ENCODE results near the gene NVL. TPM values are rescaled to one million over a fixed set of nuclear protein-coding genes. Genes with fewer than 3 reads are reported as not detected.
A peak's percentile ranks its signal among the peaks of the same experiment; 100 is the strongest.

NVL gene
- total and polyA plus RNA-seq, 3 experiments from 2014 or later: 23.0 to 46.5 (median 41.6) TPM

DNA sequence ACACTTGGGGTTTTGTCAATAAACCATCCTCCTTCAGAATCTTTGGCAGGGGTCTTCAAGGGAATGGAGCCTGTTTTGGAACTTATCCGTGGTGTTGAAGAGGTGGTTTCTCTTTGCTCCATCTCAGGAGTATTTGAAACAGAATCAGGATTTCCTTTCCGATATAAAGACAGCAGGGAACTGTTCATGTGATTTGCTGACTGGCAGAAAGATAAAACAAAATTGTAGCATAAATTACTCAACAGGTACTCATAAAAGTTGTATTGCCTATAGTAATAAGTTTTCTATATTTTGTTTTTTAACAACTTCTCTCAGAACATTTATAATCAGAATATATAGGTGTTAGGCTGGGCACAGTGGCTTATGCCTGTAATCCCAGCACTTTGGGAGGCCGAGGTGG lies 21.9 kb downstream of the NVL start:
- H3K4me3 ChIP-seq (ENCODE audit: low read length): no peak overlapping the region
- H3K27ac ChIP-seq (ENCODE audit: low read depth, low read length): no peak overlapping the region
- H3K36me3 ChIP-seq (ENCODE audit: insufficient read depth, low read length): peaks cover 24% of the 10 kb centered on the region
- Mint-ChIP-seq H3K4me1 (no peaks in the 10 kb centered on the region), H3K36me3 (peaks cover 13 to 70% (median 25%) of the 10 kb centered on the region in 3 donors), H3K9me3 (no peaks in the 10 kb centered on the region), H3K27ac (peak overlapping the region in 1 of 8 donors; percentile 57), H3K4me3 (no peak overlapping the region), H3K27me3 (no peaks in the 10 kb centered on the region)
- no peak for DNase-seq
- ChIA-PET CTCF (no interaction called here), POLR2A (interaction anchor here (0.6 kb wide), 1 partner anchor 27 kb away, joined by 3 read pairs; no protein-coding TSS in a partner anchor)
- H3K27me3 ChIP-seq (ENCODE audit: insufficient read depth, low read length, poor library complexity, severe bottlenecking): no peaks in the 10 kb centered on the region
- H3K9me3 ChIP-seq (ENCODE audit: low read length): no peaks in the 10 kb centered on the region
- H3K4me1 ChIP-seq (ENCODE audit: insufficient read depth, low read length): no peaks in the 10 kb centered on the region

DNA sequence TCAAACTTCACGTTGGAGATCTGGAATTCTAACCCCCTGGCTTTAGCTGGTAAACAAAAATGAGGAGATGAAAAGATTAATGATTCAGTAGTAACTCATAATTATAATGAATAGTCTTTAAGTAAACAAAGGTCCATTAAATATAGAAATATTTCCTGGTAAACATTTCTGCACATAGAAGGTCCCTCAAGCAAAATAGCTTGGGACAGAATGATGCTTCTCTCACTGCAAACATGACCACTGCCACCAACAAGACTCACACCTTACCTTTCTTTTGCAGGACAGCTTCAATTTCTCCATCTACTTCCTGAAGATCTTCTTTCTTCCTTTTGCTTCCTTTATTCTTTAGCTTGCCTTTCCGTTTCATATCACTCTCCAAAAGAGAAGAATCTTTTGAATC lies 25.2 kb downstream of the NVL start:
- CTCF ChIA-PET: interaction anchor here (0.8 kb wide), 1 partner anchor 29 kb away, joined by 3 read pairs; no protein-coding TSS in a partner anchor
- no peak for DNase-seq
- H3K4me1 ChIP-seq (ENCODE audit: insufficient read depth, low read length): no peaks in the 10 kb centered on the region
- H3K27ac ChIP-seq (ENCODE audit: low read depth, low read length): no peak overlapping the region
- H3K9me3 Mint-ChIP-seq: no peaks in the 10 kb centered on the region
- POLR2A ChIA-PET: no interaction called here
- no peaks in the 10 kb centered on the region for H3K27me3 ChIP-seq (ENCODE audit: insufficient read depth, low read length, poor library complexity, severe bottlenecking)
- peak overlapping the region in 1 of 8 donors; percentile 17 for H3K27ac Mint-ChIP-seq
- H3K4me1 Mint-ChIP-seq: no peaks in the 10 kb centered on the region
- H3K36me3 Mint-ChIP-seq: peaks cover 13 to 78% (median 29%) of the 10 kb centered on the region in 3 donors
- no peaks in the 10 kb centered on the region for H3K9me3 ChIP-seq (ENCODE audit: low read length)
- no peak overlapping the region for H3K4me3 ChIP-seq (ENCODE audit: low read length)
- H3K4me3 Mint-ChIP-seq: no peak overlapping the region
- peaks cover 33% of the 10 kb centered on the region for H3K36me3 ChIP-seq (ENCODE audit: insufficient read depth, low read length)
- no peaks in the 10 kb centered on the region for H3K27me3 Mint-ChIP-seq

DNA sequence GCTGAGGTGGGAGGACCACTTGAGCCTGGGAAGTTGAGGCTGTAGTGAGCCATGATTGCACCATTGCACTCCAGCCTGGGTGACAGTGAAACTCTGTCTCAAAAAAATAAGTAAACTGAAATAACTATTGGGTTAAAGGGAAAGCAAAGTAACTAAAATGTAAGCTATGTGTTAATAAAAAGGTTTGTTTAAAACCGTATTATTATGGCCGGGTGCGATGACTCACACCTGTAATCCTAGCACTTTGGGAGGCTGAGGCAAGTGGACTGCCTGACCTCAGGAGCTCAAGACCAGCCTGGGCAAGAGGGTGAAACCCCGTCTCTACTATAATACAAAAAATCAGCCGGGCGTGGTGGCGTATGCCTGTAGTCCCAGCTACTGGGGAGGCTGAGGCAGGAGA lies 27.0 kb downstream of the NVL start:
- H3K4me3 ChIP-seq (ENCODE audit: low read length): no peak overlapping the region
- H3K36me3 Mint-ChIP-seq: peaks cover 11 to 87% (median 40%) of the 10 kb centered on the region in 3 donors

DNA sequence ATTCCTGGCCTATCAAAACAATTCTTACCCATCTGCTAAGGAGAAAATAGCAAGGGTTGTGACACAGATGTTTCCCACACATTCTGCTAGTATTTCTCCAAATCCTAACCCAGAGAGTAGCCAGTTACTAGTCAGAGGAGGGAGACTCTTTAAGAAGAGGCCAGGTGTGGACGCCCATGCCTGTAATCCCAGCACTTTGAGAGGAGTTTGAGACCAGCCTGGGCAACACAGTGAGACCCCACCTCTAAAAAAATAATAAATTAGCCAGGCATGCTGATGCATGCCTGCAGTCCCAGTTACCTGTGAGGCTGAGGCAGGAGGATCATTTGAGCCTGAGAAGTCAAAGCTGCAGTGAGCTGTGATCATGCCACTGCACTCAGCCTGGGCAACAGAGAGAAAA lies 28.6 kb downstream of the NVL start:
- peaks cover 6 to 88% (median 43%) of the 10 kb centered on the region in 3 donors for H3K36me3 Mint-ChIP-seq
- no peak for DNase-seq
- H3K4me3 Mint-ChIP-seq: no peak overlapping the region
- Histone ChIP-seq H3K27me3 (ENCODE audit: insufficient read depth, low read length, poor library complexity, severe bottlenecking) (no peaks in the 10 kb centered on the region), H3K27ac (ENCODE audit: low read depth, low read length) (no peak overlapping the region), H3K9me3 (ENCODE audit: low read length) (no peaks in the 10 kb centered on the region), H3K36me3 (ENCODE audit: insufficient read depth, low read length) (peaks cover 32% of the 10 kb centered on the region), H3K4me1 (ENCODE audit: insufficient read depth, low read length) (no peaks in the 10 kb centered on the region), H3K4me3 (ENCODE audit: low read length) (no peak overlapping the region)
- H3K27ac Mint-ChIP-seq: no peak overlapping the region
- CTCF ChIA-PET: no interaction called here
- H3K4me1 Mint-ChIP-seq: no peaks in the 10 kb centered on the region
- POLR2A ChIA-PET: no interaction called here
- H3K27me3 Mint-ChIP-seq: no peaks in the 10 kb centered on the region
- no peaks in the 10 kb centered on the region for H3K9me3 Mint-ChIP-seq

More for the DNA sequence above, 27.0 kb downstream of the NVL start:
- Histone ChIP-seq H3K9me3 (ENCODE audit: low read length) (no peaks in the 10 kb centered on the region), H3K36me3 (ENCODE audit: insufficient read depth, low read length) (peaks cover 38% of the 10 kb centered on the region), H3K4me1 (ENCODE audit: insufficient read depth, low read length) (no peaks in the 10 kb centered on the region), H3K27ac (ENCODE audit: low read depth, low read length) (no peak overlapping the region), H3K27me3 (ENCODE audit: insufficient read depth, low read length, poor library complexity, severe bottlenecking) (no peaks in the 10 kb centered on the region)
- peak overlapping the region in 2 of 8 donors; percentile 10 to 65 for H3K27ac Mint-ChIP-seq
- POLR2A ChIA-PET: no interaction called here
- H3K4me1 Mint-ChIP-seq: no peaks in the 10 kb centered on the region
- H3K4me3 Mint-ChIP-seq: no peak overlapping the region
- no peaks in the 10 kb centered on the region for H3K9me3 Mint-ChIP-seq
- DNase-seq: no peak
- H3K27me3 Mint-ChIP-seq: no peaks in the 10 kb centered on the region
- CTCF ChIA-PET: interaction anchor here (1.5 kb wide), 1 partner anchor 186 kb away, joined by 4 read pairs; no protein-coding TSS in a partner anchor

DNA sequence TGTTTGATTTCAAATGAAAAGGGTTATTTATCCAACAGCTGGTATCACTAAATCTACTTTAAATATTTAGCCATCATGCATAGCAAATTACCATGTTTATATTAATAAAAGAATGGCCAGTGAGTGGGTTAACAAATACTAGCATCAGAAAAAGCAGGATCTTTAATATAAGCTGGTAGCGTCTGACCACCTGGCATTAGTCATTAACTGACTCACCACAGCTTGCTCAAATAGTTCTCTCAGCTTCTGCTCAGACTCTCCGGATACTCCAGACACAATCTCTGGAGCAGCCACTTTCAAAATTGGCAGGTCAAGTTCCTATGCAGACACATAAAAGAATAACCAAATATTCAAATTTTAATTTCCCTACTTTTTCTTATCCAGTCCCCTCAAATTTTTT lies 29.6 kb downstream of the NVL start:
- no peaks in the 10 kb centered on the region for H3K4me1 ChIP-seq (ENCODE audit: insufficient read depth, low read length)
- Mint-ChIP-seq H3K9me3 (no peaks in the 10 kb centered on the region), H3K27ac (no peak overlapping the region), H3K4me3 (no peak overlapping the region), H3K36me3 (peaks cover 6 to 83% (median 39%) of the 10 kb centered on the region in 3 donors), H3K27me3 (no peaks in the 10 kb centered on the region), H3K4me1 (no peaks in the 10 kb centered on the region)
- H3K27ac ChIP-seq (ENCODE audit: low read depth, low read length): no peak overlapping the region
- no peak for DNase-seq
- H3K27me3 ChIP-seq (ENCODE audit: insufficient read depth, low read length, poor library complexity, severe bottlenecking): no peaks in the 10 kb centered on the region
- ChIA-PET CTCF (no interaction called here), POLR2A (no interaction called here)
- peaks cover 27% of the 10 kb centered on the region for H3K36me3 ChIP-seq (ENCODE audit: insufficient read depth, low read length)
- H3K4me3 ChIP-seq (ENCODE audit: low read length): no peak overlapping the region
- no peaks in the 10 kb centered on the region for H3K9me3 ChIP-seq (ENCODE audit: low read length)

DNA sequence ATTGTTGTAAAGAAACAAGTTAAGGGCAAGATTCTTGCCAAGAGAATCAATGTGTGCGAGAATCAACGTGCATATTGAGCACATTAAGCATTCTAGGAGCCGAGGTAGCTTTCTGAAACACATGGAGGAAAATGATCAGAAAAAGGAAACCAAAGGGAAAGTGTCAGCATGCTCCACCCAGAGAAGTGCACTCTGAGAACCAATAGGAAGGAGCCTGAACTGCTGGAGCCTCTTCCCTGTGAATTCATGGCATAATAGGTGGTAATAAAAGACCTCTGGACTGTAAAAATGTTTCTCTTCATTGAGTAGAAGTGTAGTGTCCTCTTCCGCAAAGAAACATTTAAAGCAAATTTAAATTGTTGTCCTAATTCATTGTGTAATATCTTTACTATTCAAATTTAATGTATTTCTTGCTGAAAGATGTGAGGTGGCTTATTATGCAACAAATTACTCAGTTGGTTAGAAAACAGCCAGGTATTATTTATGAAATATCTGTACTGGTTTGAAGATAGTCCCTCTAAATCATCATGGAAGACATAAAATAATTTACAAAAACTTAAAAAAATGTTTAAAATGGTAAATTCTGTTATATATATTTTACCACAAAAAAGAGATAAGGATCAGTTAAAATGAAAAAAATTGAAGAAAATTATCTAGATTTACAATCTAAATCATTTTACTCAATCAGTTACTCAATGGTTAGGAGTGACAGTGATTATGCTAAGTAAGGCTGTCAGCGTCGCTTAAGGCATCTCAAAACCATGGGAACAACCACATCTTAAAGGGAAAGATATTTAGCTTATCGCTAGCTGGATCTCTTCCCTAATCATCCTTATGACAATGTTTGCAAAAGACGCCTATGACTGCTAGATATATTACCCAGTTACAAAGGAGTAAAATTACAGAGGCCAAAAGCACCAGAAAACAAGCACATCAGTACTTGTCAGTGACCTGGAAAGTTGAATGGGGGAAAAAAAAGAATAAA lies 31.3 kb downstream of the NVL start:
- H3K4me1 ChIP-seq (ENCODE audit: insufficient read depth, low read length): no peaks in the 10 kb centered on the region
- peaks cover 15 to 85% (median 37%) of the 10 kb centered on the region in 3 donors for H3K36me3 Mint-ChIP-seq
- H3K9me3 ChIP-seq (ENCODE audit: low read length): no peaks in the 10 kb centered on the region
- peaks cover 39% of the 10 kb centered on the region for H3K36me3 ChIP-seq (ENCODE audit: insufficient read depth, low read length)
- ChIA-PET CTCF (interaction anchor here (2.0 kb wide), 1 partner anchor 182 kb away, joined by 5 read pairs; no protein-coding TSS in a partner anchor), POLR2A (interaction anchor here (0.6 kb wide), 1 partner anchor 35 kb away, joined by 3 read pairs; no protein-coding TSS in a partner anchor)
- DNase-seq: no peak
- no peaks in the 10 kb centered on the region for H3K27me3 Mint-ChIP-seq
- H3K27ac Mint-ChIP-seq: peak overlapping the region in 1 of 8 donors; percentile 61
- H3K27ac ChIP-seq (ENCODE audit: low read depth, low read length): no peak overlapping the region
- H3K4me1 Mint-ChIP-seq: peaks cover 0 to 2% (median 0%) of the 10 kb centered on the region in 3 donors
- H3K4me3 ChIP-seq (ENCODE audit: low read length): no peak overlapping the region
- no peak overlapping the region for H3K4me3 Mint-ChIP-seq
- H3K27me3 ChIP-seq (ENCODE audit: insufficient read depth, low read length, poor library complexity, severe bottlenecking): no peaks in the 10 kb centered on the region
- H3K9me3 Mint-ChIP-seq: no peaks in the 10 kb centered on the region

DNA sequence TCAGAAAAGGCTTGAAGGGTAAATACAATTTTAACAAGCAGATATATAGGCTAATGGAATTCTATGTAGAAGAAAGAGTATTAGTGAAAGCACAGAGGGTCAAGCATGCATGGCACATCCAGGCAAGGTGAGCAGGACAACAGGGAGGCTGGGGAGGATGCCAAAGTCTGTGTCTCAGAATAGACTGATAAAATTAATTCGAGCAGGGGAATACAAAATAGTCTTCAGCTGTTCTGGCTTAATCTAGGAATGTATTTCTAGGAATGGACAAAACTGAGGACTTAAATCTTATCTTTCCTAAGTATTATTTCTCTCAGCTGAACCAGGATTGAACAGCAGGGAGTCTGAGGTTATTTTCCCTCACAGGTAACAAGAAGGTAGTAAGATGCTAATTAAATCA lies 35.2 kb downstream of the NVL start:
- Mint-ChIP-seq H3K9me3 (no peaks in the 10 kb centered on the region), H3K36me3 (peaks cover 11 to 82% (median 35%) of the 10 kb centered on the region in 3 donors), H3K4me3 (no peak overlapping the region), H3K4me1 (peaks cover 0 to 2% (median 0%) of the 10 kb centered on the region in 3 donors), H3K27me3 (no peaks in the 10 kb centered on the region), H3K27ac (peak overlapping the region in 1 of 8 donors; percentile 81)
- Histone ChIP-seq H3K4me3 (ENCODE audit: low read length) (no peak overlapping the region), H3K4me1 (ENCODE audit: insufficient read depth, low read length) (no peaks in the 10 kb centered on the region), H3K9me3 (ENCODE audit: low read length) (no peaks in the 10 kb centered on the region), H3K27ac (ENCODE audit: low read depth, low read length) (no peak overlapping the region), H3K36me3 (ENCODE audit: insufficient read depth, low read length) (peaks cover 30% of the 10 kb centered on the region), H3K27me3 (ENCODE audit: insufficient read depth, low read length, poor library complexity, severe bottlenecking) (no peaks in the 10 kb centered on the region)
- ChIA-PET CTCF (no interaction called here), POLR2A (no interaction called here)
- no peak for DNase-seq

DNA sequence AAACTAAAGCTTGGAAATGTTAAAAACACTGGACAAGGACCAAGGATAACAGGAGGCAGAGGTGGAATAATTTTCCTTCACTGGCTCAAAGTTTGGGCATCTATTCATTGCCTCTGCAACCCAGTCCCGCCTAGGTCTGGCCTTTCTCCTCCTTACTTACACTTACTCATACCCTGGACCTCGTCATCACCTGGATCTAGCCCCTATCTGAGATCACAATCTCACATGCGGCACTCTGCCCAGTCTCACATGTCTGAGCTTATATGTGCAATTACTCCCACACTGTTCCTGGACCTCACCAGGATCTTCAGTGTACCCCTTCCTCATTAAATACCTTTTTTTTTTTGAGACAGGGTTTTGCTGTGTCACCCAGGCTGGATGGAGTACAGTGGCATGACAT lies 37.6 kb downstream of the NVL start:
- H3K36me3 Mint-ChIP-seq: peaks cover 11 to 76% (median 24%) of the 10 kb centered on the region in 3 donors
- Histone ChIP-seq H3K9me3 (ENCODE audit: low read length) (no peaks in the 10 kb centered on the region), H3K36me3 (ENCODE audit: insufficient read depth, low read length) (peaks cover 37% of the 10 kb centered on the region), H3K27me3 (ENCODE audit: insufficient read depth, low read length, poor library complexity, severe bottlenecking) (no peaks in the 10 kb centered on the region), H3K27ac (ENCODE audit: low read depth, low read length) (no peak overlapping the region), H3K4me1 (ENCODE audit: insufficient read depth, low read length) (no peaks in the 10 kb centered on the region), H3K4me3 (ENCODE audit: low read length) (no peak overlapping the region)
- no peaks in the 10 kb centered on the region for H3K9me3 Mint-ChIP-seq
- ChIA-PET POLR2A (no interaction called here), CTCF (no interaction called here)
- peak overlapping the region in 1 of 8 donors; percentile 6 for H3K27ac Mint-ChIP-seq
- DNase-seq: no peak
- no peaks in the 10 kb centered on the region for H3K27me3 Mint-ChIP-seq
- peaks cover 0 to 2% (median 0%) of the 10 kb centered on the region in 3 donors for H3K4me1 Mint-ChIP-seq
- H3K4me3 Mint-ChIP-seq: no peak overlapping the region
